Left kidney (tissue), 2 donors: Measurements from ENCODE around the gene ARL5C. TPM values are rescaled to one million over a fixed set of nuclear protein-coding genes. Genes with fewer than 3 reads are reported as not detected.
"Not testable (repeated sequence)": the region's sequence is repeated elsewhere in the genome, so short reads cannot be mapped to it uniquely, and the experiment has no call there.

ENCODE experiments used
- DNase-seq: peaks from one replicate; pipeline ENCODE4 v3.0.0-alpha.2; 2013
- polyA plus RNA-seq: library from polyadenylated mRNA; unstranded; fragments of 120-200 nt; gene quantifications from one replicate; pipeline ENCODE4 v1.2.1, GENCODE V29; 2013; ENCODE audit not compliant: insufficient read length

ARL5C gene
- polyA plus RNA-seq, 1 donor: 0.22 TPM

- DNase-seq: no peak
These were observed 24.7 kb downstream of the ARL5C start for GRCh38 chr17:39141294-39141693.

GRCh38 chr17:39139561-39139960, 26.4 kb downstream of the ARL5C start:
- DNase-seq: no peak

GRCh38 chr17:39139161-39139511, 26.8 kb downstream of the ARL5C start:
- no peak for DNase-seq

- no peak for DNase-seq
These were observed 27.4 kb downstream of the ARL5C start for GRCh38 chr17:39138431-39139160.

GRCh38 chr17:39134878-39135277, 31.1 kb downstream of the ARL5C start:
- DNase-seq: no peak

GRCh38 chr17:39132192-39132610, 33.8 kb downstream of the ARL5C start:
- DNase-seq: no peak

GRCh38 chr17:39131616-39132015, 34.3 kb downstream of the ARL5C start:
- DNase-seq: no peak

GRCh38 chr17:39130205-39130604, 35.8 kb downstream of the ARL5C start:
- no peak for DNase-seq

- DNase-seq: not testable (repeated sequence)
These were observed 36.4 kb downstream of the ARL5C start for GRCh38 chr17:39129544-39129943.

- no peak for DNase-seq
These were observed 39.5 kb downstream of the ARL5C start for GRCh38 chr17:39126436-39126835.

- no peak for DNase-seq
These were observed 40.7 kb downstream of the ARL5C start for GRCh38 chr17:39125143-39125875.

- DNase-seq: no peak
These were observed 42.3 kb downstream of the ARL5C start for GRCh38 chr17:39123627-39124026.

- DNase-seq: no peak
These were observed 43.0 kb downstream of the ARL5C start for GRCh38 chr17:39122991-39123390.

- not testable (repeated sequence) for DNase-seq
These were observed 44.0 kb downstream of the ARL5C start for GRCh38 chr17:39121919-39122318.

- DNase-seq: no peak
These were observed 47.1 kb downstream of the ARL5C start for GRCh38 chr17:39118674-39119419.

- no peak for DNase-seq
These were observed 49.7 kb downstream of the ARL5C start for GRCh38 chr17:39116224-39116623.

- no peak for DNase-seq
These were observed 50.8 kb downstream of the ARL5C start for GRCh38 chr17:39115135-39115534.

- DNase-seq: no peak
These were observed 51.2 kb downstream of the ARL5C start for GRCh38 chr17:39114723-39115122.

GRCh38 chr17:39113871-39114270, 52.1 kb downstream of the ARL5C start:
- no peak for DNase-seq

- peak; percentile 46 for DNase-seq
These were observed 55.4 kb downstream of the ARL5C start for GRCh38 chr17:39110435-39111136.

- no peak for DNase-seq
These were observed 57.2 kb downstream of the ARL5C start for GRCh38 chr17:39108461-39109375.
